Peyer's patch (tissue), 4 donors: ENCODE results near the gene PPFIBP2. TPM values are rescaled to one million over a fixed set of nuclear protein-coding genes. Genes with fewer than 3 reads are reported as not detected.

Experiments used
- DNase-seq, 3 donors: peaks; one replicate each; pipeline ENCODE4 v3.0.0-alpha.2; 2017 to 2019
- H3K27ac ChIP-seq, 4 donors: fragments of 200-600 bp; sonication (generic); one replicate each; pipeline ENCODE4 v1.5.1; 2016 to 2019
- H3K27me3 ChIP-seq, 2 donors: fragments of 200-600 bp; sonication (generic); one replicate each; pipeline ENCODE4 v1.5.1; 2019
- H3K36me3 ChIP-seq, 3 donors: fragments of 200-600 bp; sonication (generic); one replicate each; pipeline ENCODE4 v1.5.1; 2016 to 2019
- H3K4me1 ChIP-seq, 4 donors: fragments of 200-600 bp; sonication (generic); one replicate each; pipeline ENCODE4 v1.5.1; 2016 to 2019
- H3K4me3 ChIP-seq, 4 donors: fragments of 200-600 bp; sonication (generic); 1 replicate in 3 of 4; 2 replicates in 1 of 4; pipeline ENCODE4 v1.5.1; 2016 to 2019; ENCODE audit warnings: mild to moderate bottlenecking in 1 of 4
- H3K9me3 ChIP-seq, 4 donors: fragments of 200-600 bp; sonication (generic); one replicate each; pipeline ENCODE4 v1.5.1; 2016 to 2019; ENCODE audit warnings: mild to moderate bottlenecking in 1 of 4
- POLR2A ChIP-seq, 2 donors: fragments of 450-650 bp; IDR thresholded peaks; one replicate each; pipeline ENCODE4 v1.5.1; 2017; ENCODE audit warnings: antibody characterized with exemption in 2 of 2, mild to moderate bottlenecking in 2 of 2, moderate library complexity in 2 of 2
- total RNA-seq, 4 donors: library from RNA; depleted of rRNA; stranded (reverse); fragments of >200 nt; gene quantifications; one replicate each; pipeline ENCODE4 v1.1.0, GENCODE V29; 2016
- TF ChIP-seq, protein P1 (sequence below), 6 experiments: fragments of 450-650 bp in 4 of 6; fragments of 200-600 bp in 2 of 6; sonication (generic) in 1 of 6; IDR thresholded peaks; one replicate each; pipeline ENCODE4 v1.5.1; 2017 to 2019; ENCODE audit warnings: antibody characterized with exemption in 6 of 6, mild to moderate bottlenecking in 3 of 6, moderate library complexity in 1 of 6

PPFIBP2 gene
- total RNA-seq, 4 donors from 2014 or later, result 74.6 to 245 (median 148) TPM

GRCh38 chr11:7584910-7585309 lies 71.1 kb downstream of the PPFIBP2 start:
- Histone ChIP-seq H3K27me3 (no peaks in the 10 kb centered on the region), H3K4me3 (no peak overlapping the region), H3K4me1 (peaks cover 0 to 11% (median 0%) of the 10 kb centered on the region in 4 donors), H3K27ac (no peak overlapping the region), H3K36me3 (no peaks in the 10 kb centered on the region), H3K9me3 (no peaks in the 10 kb centered on the region)
- no peak for DNase-seq
- TF ChIP-seq, protein P1, sequence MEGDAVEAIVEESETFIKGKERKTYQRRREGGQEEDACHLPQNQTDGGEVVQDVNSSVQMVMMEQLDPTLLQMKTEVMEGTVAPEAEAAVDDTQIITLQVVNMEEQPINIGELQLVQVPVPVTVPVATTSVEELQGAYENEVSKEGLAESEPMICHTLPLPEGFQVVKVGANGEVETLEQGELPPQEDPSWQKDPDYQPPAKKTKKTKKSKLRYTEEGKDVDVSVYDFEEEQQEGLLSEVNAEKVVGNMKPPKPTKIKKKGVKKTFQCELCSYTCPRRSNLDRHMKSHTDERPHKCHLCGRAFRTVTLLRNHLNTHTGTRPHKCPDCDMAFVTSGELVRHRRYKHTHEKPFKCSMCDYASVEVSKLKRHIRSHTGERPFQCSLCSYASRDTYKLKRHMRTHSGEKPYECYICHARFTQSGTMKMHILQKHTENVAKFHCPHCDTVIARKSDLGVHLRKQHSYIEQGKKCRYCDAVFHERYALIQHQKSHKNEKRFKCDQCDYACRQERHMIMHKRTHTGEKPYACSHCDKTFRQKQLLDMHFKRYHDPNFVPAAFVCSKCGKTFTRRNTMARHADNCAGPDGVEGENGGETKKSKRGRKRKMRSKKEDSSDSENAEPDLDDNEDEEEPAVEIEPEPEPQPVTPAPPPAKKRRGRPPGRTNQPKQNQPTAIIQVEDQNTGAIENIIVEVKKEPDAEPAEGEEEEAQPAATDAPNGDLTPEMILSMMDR (IDR thresholded peaks at IDR 0.05), result no peak
- no peak for TF ChIP-seq POLR2A (IDR thresholded peaks at IDR 0.05)

DNA sequence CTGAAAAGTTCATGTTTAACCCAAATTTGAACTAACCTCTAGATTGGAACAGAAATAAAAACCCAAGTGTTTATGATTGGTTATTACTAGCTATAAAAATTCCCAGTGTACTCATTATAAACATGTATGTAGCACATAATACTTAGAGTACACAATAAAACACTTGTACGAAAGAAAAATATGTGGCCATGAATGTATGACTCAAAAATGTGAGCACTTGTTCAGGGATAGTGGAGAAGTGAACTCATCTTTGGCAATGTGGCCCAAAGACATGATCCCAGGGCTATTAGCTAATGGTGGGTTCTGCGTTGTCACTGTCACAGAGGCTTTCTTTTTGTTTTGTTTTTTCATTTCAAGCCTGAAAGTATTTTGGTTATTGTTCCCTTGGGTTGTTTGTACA lies 72.0 kb downstream of the PPFIBP2 start:
- Histone ChIP-seq H3K27ac (peak overlapping the region in 1 of 4 donors; percentile 6), H3K9me3 (no peaks in the 10 kb centered on the region), H3K4me3 (no peak overlapping the region), H3K4me1 (peaks cover 0 to 5% (median 1%) of the 10 kb centered on the region in 4 donors), H3K36me3 (no peaks in the 10 kb centered on the region), H3K27me3 (no peaks in the 10 kb centered on the region)
- DNase-seq, result no peak
- TF ChIP-seq, protein P1 (IDR thresholded peaks at IDR 0.05), result no peak
- no peak for TF ChIP-seq POLR2A (IDR thresholded peaks at IDR 0.05)

DNA sequence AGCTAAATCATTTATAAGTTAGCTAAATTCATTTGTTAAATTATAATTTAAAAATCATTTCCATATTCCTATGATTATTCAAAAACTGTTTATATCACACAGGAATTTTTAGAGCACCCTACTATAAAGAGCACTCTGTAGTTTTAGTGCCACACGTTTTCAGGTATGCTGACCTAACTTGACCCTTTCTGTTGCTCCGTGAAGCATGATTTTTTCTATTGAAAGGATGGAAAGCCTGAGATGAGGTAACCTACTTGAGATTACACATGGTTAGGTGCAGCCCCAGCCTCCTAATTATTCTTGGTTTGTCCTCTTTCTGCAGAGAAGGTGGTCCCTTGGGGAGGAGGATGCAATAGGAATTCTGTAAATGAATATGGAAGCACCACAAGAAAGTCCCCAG lies 72.6 kb downstream of the PPFIBP2 start:
- TF ChIP-seq, protein P1 (IDR thresholded peaks at IDR 0.05), result no peak
- no peak for TF ChIP-seq POLR2A (IDR thresholded peaks at IDR 0.05)
- H3K4me3 ChIP-seq, result no peak overlapping the region
- peaks cover 0 to 5% (median 1%) of the 10 kb centered on the region in 4 donors for H3K4me1 ChIP-seq
- H3K36me3 ChIP-seq, result no peaks in the 10 kb centered on the region
- DNase-seq, result no peak
- no peaks in the 10 kb centered on the region for H3K27me3 ChIP-seq
- no peaks in the 10 kb centered on the region for H3K9me3 ChIP-seq
- no peak overlapping the region for H3K27ac ChIP-seq

DNA sequence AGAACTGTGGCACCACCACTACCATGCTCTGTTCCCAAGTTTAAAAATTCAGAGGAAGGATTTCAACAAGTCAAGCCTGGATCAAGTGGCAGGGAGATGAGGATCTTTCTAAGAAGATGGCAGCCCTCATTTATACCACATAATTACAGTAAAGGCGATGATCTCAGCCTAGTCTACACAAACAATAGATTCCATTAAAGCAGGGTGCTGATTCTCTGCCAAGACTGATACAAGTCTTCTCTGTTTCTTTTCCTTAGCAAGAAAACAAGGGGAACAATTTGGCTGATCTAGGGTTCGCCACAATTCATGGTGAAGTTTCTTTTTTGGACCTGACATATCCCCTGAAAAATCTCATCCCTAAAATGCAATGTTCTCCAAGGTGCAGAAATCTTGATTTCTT lies 73.9 kb downstream of the PPFIBP2 start:
- H3K27me3 ChIP-seq, result no peaks in the 10 kb centered on the region
- no peak for DNase-seq
- H3K4me3 ChIP-seq, result no peak overlapping the region
- TF ChIP-seq, protein P1 (IDR thresholded peaks at IDR 0.05), result no peak
- TF ChIP-seq POLR2A (IDR thresholded peaks at IDR 0.05), result no peak
- H3K27ac ChIP-seq, result no peak overlapping the region
- peaks cover 0 to 12% (median 1%) of the 10 kb centered on the region in 4 donors for H3K4me1 ChIP-seq
- H3K9me3 ChIP-seq, result no peaks in the 10 kb centered on the region
- H3K36me3 ChIP-seq, result no peaks in the 10 kb centered on the region

GRCh38 chr11:7589861-7590260 lies 76.1 kb downstream of the PPFIBP2 start:
- no peak for DNase-seq
- TF ChIP-seq, protein P1 (IDR thresholded peaks at IDR 0.05), result no peak
- TF ChIP-seq POLR2A (IDR thresholded peaks at IDR 0.05), result no peak
- Histone ChIP-seq H3K4me3 (no peak overlapping the region), H3K27me3 (no peaks in the 10 kb centered on the region), H3K27ac (no peak overlapping the region), H3K9me3 (no peaks in the 10 kb centered on the region), H3K4me1 (peaks cover 0 to 12% (median 1%) of the 10 kb centered on the region in 4 donors), H3K36me3 (peaks cover 0 to 12% (median 0%) of the 10 kb centered on the region in 3 donors)

- H3K27ac ChIP-seq, result no peak overlapping the region
- DNase-seq, result no peak
- H3K36me3 ChIP-seq, result peaks cover 0 to 19% (median 0%) of the 10 kb centered on the region in 3 donors
- TF ChIP-seq, protein P1 (IDR thresholded peaks at IDR 0.05), result no peak
- TF ChIP-seq POLR2A (IDR thresholded peaks at IDR 0.05), result no peak
- peaks cover 0 to 12% (median 1%) of the 10 kb centered on the region in 4 donors for H3K4me1 ChIP-seq
- H3K9me3 ChIP-seq, result no peaks in the 10 kb centered on the region
- H3K4me3 ChIP-seq, result no peak overlapping the region
- no peaks in the 10 kb centered on the region for H3K27me3 ChIP-seq
Observed at GRCh38 chr11:7590529-7590928, 76.7 kb downstream of the PPFIBP2 start.
